CD4-positive, alpha-beta memory T cell (primary cell): ENCODE measurements around the gene S1PR1. TPM values are rescaled to one million over a fixed set of nuclear protein-coding genes. Genes with fewer than 3 reads are reported as not detected.

Source experiments
- CTCF ChIA-PET: fragments of 350-600 bp; sonication (Branson Sonifier 250); formaldehyde crosslinking; loops from one replicate; lab custom pipeline; 2021; ENCODE audit warnings: inconsistent platforms; ENCODE audit not compliant: partially characterized antibody; lab: Charles Lee
- POLR2A ChIA-PET: fragments of 350-600 bp; sonication (Branson Sonifier 250); formaldehyde crosslinking; loops from one replicate; lab custom pipeline; 2021; ENCODE audit not compliant: partially characterized antibody; lab: Charles Lee
- DNase-seq, 5 donors: peaks; one replicate each; pipeline versions ENCODE4 v3.0.0 to v3.0.0-alpha.2; 2020 to 2022; ENCODE audit warnings: mixed read lengths in 1 of 5
- H3K27ac ChIP-seq: one replicate; pipeline ENCODE4 v1.7.0; 2013; ENCODE audit warnings: low read depth, low read length
- H3K27me3 ChIP-seq: 2 replicates; pipeline ENCODE4 v1.7.0; 2013; ENCODE audit warnings: mild to moderate bottlenecking, low read length, moderate library complexity; ENCODE audit not compliant: insufficient read depth
- H3K36me3 ChIP-seq: 2 replicates; pipeline ENCODE4 v1.7.0; 2013; ENCODE audit warnings: mild to moderate bottlenecking, low read length, moderate library complexity; ENCODE audit not compliant: insufficient read depth
- H3K4me1 ChIP-seq: 2 replicates; pipeline ENCODE4 v1.7.0; 2013; ENCODE audit warnings: mild to moderate bottlenecking, low read length, moderate library complexity; ENCODE audit not compliant: insufficient read depth
- H3K4me3 ChIP-seq, 2 donors: one replicate each; pipeline ENCODE4 v1.7.0; 2013; ENCODE audit warnings: low read length in 2 of 2, mild to moderate bottlenecking in 1 of 2
- H3K9me3 ChIP-seq, 2 donors: one replicate each; pipeline ENCODE4 v1.7.0; 2013; ENCODE audit warnings: low read length in 2 of 2, control low read depth in 1 of 2; ENCODE audit not compliant: control insufficient read depth in 1 of 2
- H3K27ac Mint-ChIP-seq, 7 donors: one replicate each; pipeline ENCODE4 v1.8.0; 2020 to 2021; ENCODE audit warnings: mixed read lengths in 7 of 7, mild to moderate bottlenecking in 6 of 7, inconsistent platforms in 3 of 7, moderate library complexity in 3 of 7
- H3K27me3 Mint-ChIP-seq, 2 donors: one replicate each; pipeline ENCODE4 v1.8.0; 2020 to 2021; ENCODE audit warnings: mixed read lengths in 2 of 2
- H3K36me3 Mint-ChIP-seq, 2 donors: one replicate each; pipeline ENCODE4 v1.8.0; 2020 to 2021; ENCODE audit warnings: mixed read lengths in 2 of 2, inconsistent platforms in 1 of 2, mild to moderate bottlenecking in 1 of 2
- H3K4me1 Mint-ChIP-seq, 4 donors: one replicate each; pipeline ENCODE4 v1.8.0; 2020 to 2021; ENCODE audit warnings: mixed read lengths in 4 of 4, mild to moderate bottlenecking in 1 of 4
- H3K4me3 Mint-ChIP-seq, 8 donors: one replicate each; pipeline ENCODE4 v1.8.0; 2020 to 2021; ENCODE audit warnings: mixed read lengths in 8 of 8, mild to moderate bottlenecking in 7 of 8, moderate library complexity in 6 of 8, inconsistent platforms in 3 of 8
- H3K9me3 Mint-ChIP-seq, 8 donors: one replicate each; pipeline ENCODE4 v1.8.0; 2020 to 2021; ENCODE audit warnings: mixed read lengths in 8 of 8, mild to moderate bottlenecking in 5 of 8, inconsistent platforms in 3 of 8, moderate library complexity in 1 of 8
- intact Hi-C: fragments of 100-400 bp; cut with micrococcal nuclease; formaldehyde crosslinking; loops from one replicate; pipeline ENCODE4 v1.15.1; 2023
- polyA plus RNA-seq, 2 donors: library from polyadenylated mRNA; unstranded; fragments of 300-500 nt; fragmentation: Illumina TruSeq; gene quantifications; one replicate each; pipeline ENCODE4 v1.2.3, GENCODE V29; 2021
- total RNA-seq, 2 experiments: library from RNA; stranded (reverse); gene quantifications; one replicate each; pipeline ENCODE4 v1.2.3, GENCODE V29; 2021

The S1PR1 gene
- total and polyA plus RNA-seq, 4 experiments from 2014 or later = 277 to 366 (median 342) TPM

GRCh38 chr1:101241485-101242225 lies 4.8 kb downstream of the S1PR1 start:
- no peak for DNase-seq
- Mint-ChIP-seq H3K27me3 (no peaks in the 10 kb centered on the region), H3K4me1 (peaks cover 40 to 92% (median 55%) of the 10 kb centered on the region in 4 donors), H3K4me3 (peak overlapping the region; percentile 4 to 69 (median 56)), H3K36me3 (peaks cover 56 to 71% of the 10 kb centered on the region in 2 donors), H3K9me3 (peaks cover 0 to 6% (median 0%) of the 10 kb centered on the region in 8 donors), H3K27ac (peak overlapping the region; percentile 2 to 100 (median 54))
- intact Hi-C loops = loop anchor here (1.0 kb wide), 1 partner anchor 10 kb away; no protein-coding TSS in a partner anchor
- Histone ChIP-seq H3K9me3 (no peaks in the 10 kb centered on the region), H3K4me3 (no peak overlapping the region), H3K27me3 (no peaks in the 10 kb centered on the region), H3K36me3 (peaks cover 40% of the 10 kb centered on the region), H3K27ac (peak overlapping the region; percentile 33), H3K4me1 (peaks cover 64% of the 10 kb centered on the region)
- ChIA-PET CTCF (interaction anchor here (0.8 to 17.2 kb wide), 8 partner anchors 10 to 317 kb away, joined by 3 to 442 read pairs (median 41); no protein-coding TSS in a partner anchor), POLR2A (interaction anchor here (0.9 to 25.2 kb wide), 10 partner anchors 12 to 316 kb away, joined by 3 to 955 read pairs (median 96); partner anchors contain the start of gene DPH5)

- ChIA-PET POLR2A (interaction anchor here (0.6 to 25.2 kb wide), 11 partner anchors 11 to 374 kb away, joined by 3 to 955 read pairs (median 5); no protein-coding TSS in a partner anchor), CTCF (interaction anchor here (1.5 to 17.2 kb wide), 5 partner anchors 9 to 119 kb away, joined by 3 to 442 read pairs (median 4); no protein-coding TSS in a partner anchor)
- H3K36me3 Mint-ChIP-seq = peaks cover 48 to 64% of the 10 kb centered on the region in 2 donors
- Histone ChIP-seq H3K4me3 (no peak overlapping the region), H3K4me1 (peaks cover 67% of the 10 kb centered on the region), H3K9me3 (no peaks in the 10 kb centered on the region), H3K27ac (peak overlapping the region; percentile 33), H3K27me3 (no peaks in the 10 kb centered on the region), H3K36me3 (peaks cover 40% of the 10 kb centered on the region)
- intact Hi-C loops = loop anchor here (1.0 kb wide), 1 partner anchor 9 kb away; no protein-coding TSS in a partner anchor
- H3K9me3 Mint-ChIP-seq = no peaks in the 10 kb centered on the region
- no peak for DNase-seq
- H3K4me1 Mint-ChIP-seq = peaks cover 44 to 90% (median 60%) of the 10 kb centered on the region in 4 donors
- H3K27ac Mint-ChIP-seq = peak overlapping the region; percentile 50 to 100 (median 69)
- H3K27me3 Mint-ChIP-seq = no peaks in the 10 kb centered on the region
- peak overlapping the region; percentile 4 to 69 (median 56) for H3K4me3 Mint-ChIP-seq
Measured at GRCh38 chr1:101242324-101243050, 5.7 kb downstream of the S1PR1 start.

- no peak for DNase-seq
- Mint-ChIP-seq H3K27ac (peak overlapping the region in 6 of 7 donors; percentile 3 to 98 (median 70)), H3K4me1 (peaks cover 48 to 87% (median 64%) of the 10 kb centered on the region in 4 donors), H3K9me3 (no peaks in the 10 kb centered on the region), H3K36me3 (peaks cover 45 to 53% of the 10 kb centered on the region in 2 donors), H3K27me3 (no peaks in the 10 kb centered on the region), H3K4me3 (peak overlapping the region in 5 of 8 donors; percentile 20 to 35 (median 33))
- Histone ChIP-seq H3K9me3 (no peaks in the 10 kb centered on the region), H3K36me3 (peaks cover 40% of the 10 kb centered on the region), H3K27me3 (no peaks in the 10 kb centered on the region), H3K4me3 (no peak overlapping the region), H3K4me1 (peaks cover 72% of the 10 kb centered on the region), H3K27ac (peak overlapping the region; percentile 12)
- intact Hi-C loops = no loop called here
- POLR2A ChIA-PET = interaction anchor here (0.6 to 25.2 kb wide), 15 partner anchors 8 to 348 kb away, joined by 3 to 955 read pairs (median 4); partner anchors contain the start of genes S1PR1 and SLC30A7
- CTCF ChIA-PET = interaction anchor here (1.2 to 17.2 kb wide), 6 partner anchors 8 to 46 kb away, joined by 3 to 442 read pairs (median 4); no protein-coding TSS in a partner anchor
Measured at GRCh38 chr1:101243751-101244150, 6.9 kb downstream of the S1PR1 start.

GRCh38 chr1:101244842-101245241 lies 8.0 kb downstream of the S1PR1 start:
- DNase-seq = no peak
- Mint-ChIP-seq H3K9me3 (no peaks in the 10 kb centered on the region), H3K4me3 (no peak overlapping the region), H3K27me3 (no peaks in the 10 kb centered on the region), H3K27ac (peak overlapping the region in 6 of 7 donors; percentile 76 to 98 (median 84)), H3K4me1 (peaks cover 45 to 77% (median 61%) of the 10 kb centered on the region in 4 donors), H3K36me3 (peaks cover 34 to 42% of the 10 kb centered on the region in 2 donors)
- H3K9me3 ChIP-seq = no peaks in the 10 kb centered on the region
- no peak overlapping the region for H3K4me3 ChIP-seq
- intact Hi-C loops = no loop called here
- no peaks in the 10 kb centered on the region for H3K27me3 ChIP-seq
- H3K27ac ChIP-seq = no peak overlapping the region
- peaks cover 29% of the 10 kb centered on the region for H3K36me3 ChIP-seq
- H3K4me1 ChIP-seq = peaks cover 64% of the 10 kb centered on the region
- CTCF ChIA-PET = interaction anchor here (0.7 to 17.2 kb wide), 7 partner anchors 12 to 186 kb away, joined by 3 to 442 read pairs (median 3); no protein-coding TSS in a partner anchor
- POLR2A ChIA-PET = interaction anchor here (1.0 to 25.2 kb wide), 14 partner anchors 8 to 349 kb away, joined by 3 to 955 read pairs (median 4); partner anchors contain the start of genes S1PR1 and SLC30A7

DNA sequence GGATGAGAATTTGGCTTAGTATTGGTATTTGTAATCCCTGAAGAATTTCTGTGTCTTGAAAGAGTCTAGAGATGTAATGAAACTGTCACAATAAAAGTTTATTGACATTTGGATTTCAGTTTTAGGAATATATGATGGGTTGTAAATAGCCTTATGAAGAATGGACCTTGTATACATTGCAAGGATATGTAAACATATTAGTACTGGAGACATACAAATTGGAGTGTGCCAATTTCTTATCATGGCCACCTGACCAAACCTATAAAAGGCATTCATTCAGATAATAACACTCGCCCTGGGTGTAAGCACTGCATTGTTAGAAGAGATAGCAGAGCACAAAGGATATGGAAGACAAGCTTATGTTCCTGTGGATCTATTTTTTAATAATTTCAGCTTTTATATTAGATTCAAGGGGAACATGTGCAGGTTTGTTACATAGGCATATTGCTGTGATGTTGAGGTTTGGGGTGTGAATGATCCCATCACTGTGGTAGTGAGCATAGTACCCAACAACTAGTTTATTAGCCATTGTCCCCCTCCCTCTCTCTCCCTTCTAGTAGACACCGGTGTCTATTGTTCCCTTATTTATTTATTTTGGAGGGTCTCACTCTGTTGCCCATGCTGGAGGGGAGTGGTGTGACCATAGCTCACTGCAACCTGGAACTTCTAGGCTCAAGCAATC lies 8.6 kb downstream of the S1PR1 start:
- H3K36me3 ChIP-seq = peaks cover 23% of the 10 kb centered on the region
- Mint-ChIP-seq H3K4me3 (no peak overlapping the region), H3K36me3 (peaks cover 29 to 37% of the 10 kb centered on the region in 2 donors), H3K4me1 (peaks cover 43 to 77% (median 60%) of the 10 kb centered on the region in 4 donors), H3K9me3 (no peaks in the 10 kb centered on the region), H3K27ac (peak overlapping the region in 6 of 7 donors; percentile 13 to 83 (median 44)), H3K27me3 (no peaks in the 10 kb centered on the region)
- ChIA-PET CTCF (interaction anchor here (1.0 to 17.2 kb wide), 6 partner anchors 14 to 324 kb away, joined by 3 to 442 read pairs (median 3); no protein-coding TSS in a partner anchor), POLR2A (interaction anchor here (0.7 to 25.2 kb wide), 13 partner anchors 8 to 338 kb away, joined by 3 to 955 read pairs (median 4); partner anchors contain the start of gene S1PR1)
- DNase-seq = no peak
- intact Hi-C loops = no loop called here
- H3K4me1 ChIP-seq = peaks cover 59% of the 10 kb centered on the region
- H3K27me3 ChIP-seq = no peaks in the 10 kb centered on the region
- H3K27ac ChIP-seq = no peak overlapping the region
- no peak overlapping the region for H3K4me3 ChIP-seq
- H3K9me3 ChIP-seq = no peaks in the 10 kb centered on the region
